HCT116 (cell line): ENCODE data around the gene C14orf93. TPM values are rescaled to one million over a fixed set of nuclear protein-coding genes. Genes with fewer than 3 reads are reported as not detected.
A peak's percentile ranks its signal among the peaks of the same experiment; 100 is the strongest.

Source experiments
- ATAC-seq: fragments of 200-7000 bp; cut with Tn5 transposase; 2 replicates; pipeline ENCODE4 v1.9.1; 2020; ENCODE audit warnings: mild to moderate bottlenecking, moderate library complexity
- BruUV-seq: library from RNA; stranded (reverse); fragments of 400-500 nt; replicated peaks from 2 replicates; lab custom pipeline; 2021; lab: Mats Ljungman, UMichigan
- CTCF ChIA-PET: fragments of 300-600 bp; sonication (Branson Sonifier 250); formaldehyde crosslinking; loops from one replicate; lab custom pipeline; 2021; ENCODE audit warnings: antibody characterized with exemption; lab: Charles Lee
- POLR2A ChIA-PET: fragments of 300-600, 350-600 bp; sonication (Branson Sonifier 250); formaldehyde crosslinking; loops from one replicate; lab custom pipeline; 2021; ENCODE audit warnings: antibody characterized with exemption; lab: Charles Lee
- RAD21 ChIA-PET, 2 experiments: fragments of 300-600 bp; sonication (Branson Sonifier 250); formaldehyde crosslinking; loops; one replicate each; lab custom pipeline; 2023; ENCODE audit warnings: low total read pairs in 2 of 2; ENCODE audit not compliant: uncharacterized antibody in 2 of 2, unreplicated experiment in 2 of 2, low non-redundant PET in 1 of 2; lab: Charles Lee
- DNase-seq: peaks from one replicate; pipeline ENCODE4 v3.0.0-alpha.2; 2010; ENCODE audit warnings: low read depth, low spot score
- H2AFZ ChIP-seq: fragments of 200-600 bp; shearing (Covaris generic), sonication (generic); 2 replicates; pipeline ENCODE4 v1.6.1; 2017; ENCODE audit warnings: low read depth, mixed run types, mixed read lengths, antibody characterized with exemption, low read length; ENCODE audit not compliant: poor library complexity, severe bottlenecking
- H3K27ac ChIP-seq: 2 replicates; pipeline ENCODE4 v1.5.1; 2012; ENCODE audit warnings: low read depth, low read length
- H3K27me3 ChIP-seq: fragments of 200-600 bp; sonication (generic); 2 replicates; pipeline ENCODE4 v1.6.1; 2016; ENCODE audit warnings: mixed run types, low read length, mixed read lengths; ENCODE audit not compliant: insufficient read depth
- H3K36me3 ChIP-seq, 2 experiments: fragments of 200-500 bp in 1 of 2; fragments of 200-600 bp in 1 of 2; sonication (Bioruptor generic) in 1 of 2; sonication (generic) in 1 of 2; 2 replicates each; pipeline versions ENCODE4 v1.5.1 to v1.6.1; 2014 to 2016; ENCODE audit warnings: low read length in 2 of 2, inconsistent platforms in 1 of 2, mixed read lengths in 1 of 2, mixed run types in 1 of 2; ENCODE audit not compliant: insufficient read depth in 2 of 2, control insufficient read depth in 1 of 2
- H3K4me1 ChIP-seq, 2 experiments: fragments of 200-600 bp in 1 of 2; sonication (generic) in 1 of 2; 2 replicates each; pipeline versions ENCODE4 v1.5.1 to v1.6.1; 2012 to 2017; ENCODE audit warnings: low read length in 2 of 2, inconsistent platforms in 1 of 2, mild to moderate bottlenecking in 1 of 2, mixed read lengths in 1 of 2, mixed run types in 1 of 2, moderate library complexity in 1 of 2; ENCODE audit not compliant: insufficient read depth in 2 of 2, control insufficient read depth in 1 of 2
- H3K4me2 ChIP-seq: fragments of 200-600 bp; sonication (generic); 2 replicates; pipeline ENCODE4 v1.6.1; 2017; ENCODE audit warnings: mixed run types, low read length, mixed read lengths
- H3K4me3 ChIP-seq, 2 experiments: fragments of 200-600 bp in 1 of 2; sonication (generic) in 1 of 2; replicated peaks in 1 of 2; 2 replicates each; pipeline ENCODE4 v1.5.1; 2011 to 2016; ENCODE audit warnings: low read length in 2 of 2, control low read depth in 1 of 2, low read depth in 1 of 2, mild to moderate bottlenecking in 1 of 2, mixed read lengths in 1 of 2, mixed run types in 1 of 2
- H3K79me2 ChIP-seq: fragments of 200-600 bp; sonication (generic); 2 replicates; pipeline ENCODE4 v1.6.1; 2017; ENCODE audit warnings: mild to moderate bottlenecking, mixed run types, low read length, moderate library complexity, mixed read lengths; ENCODE audit not compliant: insufficient read depth
- H3K9ac ChIP-seq: fragments of 200-600 bp; sonication (generic); 2 replicates; pipeline ENCODE4 v1.6.1; 2016; ENCODE audit warnings: low read length, mixed read lengths
- H3K9me2 ChIP-seq: fragments of 200-600 bp; sonication (generic), shearing (Covaris generic); 2 replicates; pipeline ENCODE4 v1.6.1; 2017; ENCODE audit warnings: mixed run types, mild to moderate bottlenecking, moderate library complexity; ENCODE audit not compliant: insufficient read depth
- H3K9me3 ChIP-seq, 2 experiments: fragments of 200-500 bp in 1 of 2; fragments of 200-600 bp in 1 of 2; sonication (Bioruptor generic) in 1 of 2; sonication (generic) in 1 of 2; 2 replicates each; pipeline ENCODE4 v1.6.1; 2014 to 2017; ENCODE audit warnings: low read length in 2 of 2, mixed read lengths in 2 of 2, inconsistent platforms in 1 of 2, low read depth in 1 of 2, mild to moderate bottlenecking in 1 of 2, mixed run types in 1 of 2, moderate library complexity in 1 of 2; ENCODE audit not compliant: control insufficient read depth in 1 of 2, insufficient read depth in 1 of 2
- H4K20me1 ChIP-seq: fragments of 200-600 bp; sonication (generic), shearing (Covaris generic); 2 replicates; pipeline ENCODE4 v1.6.1; 2017; ENCODE audit warnings: mixed run types, mild to moderate bottlenecking, moderate library complexity; ENCODE audit not compliant: insufficient read depth
- CBX3 ChIP-seq: IDR thresholded peaks from 2 replicates; pipeline ENCODE4 v1.6.1; 2012; ENCODE audit warnings: low read depth
- EGR1 ChIP-seq: IDR thresholded peaks from 2 replicates; pipeline ENCODE4 v1.6.1; 2012; ENCODE audit warnings: low read depth
- EZH2 ChIP-seq: fragments of 200-600 bp; sonication (generic); IDR thresholded peaks from 2 replicates; pipeline ENCODE4 v1.6.1; 2017; ENCODE audit warnings: antibody characterized with exemption, mixed run types
- EZH2phosphoT487 ChIP-seq: fragments of 200-600 bp; IDR thresholded peaks from 2 replicates; pipeline ENCODE4 v1.6.1; 2018; ENCODE audit warnings: antibody characterized with exemption, borderline replicate concordance
- JUND ChIP-seq: IDR thresholded peaks from 2 replicates; pipeline ENCODE4 v1.6.1; 2012
- POLR2A ChIP-seq: IDR thresholded peaks from 2 replicates; pipeline ENCODE4 v1.7.0; 2011; ENCODE audit warnings: borderline replicate concordance; ENCODE audit not compliant: insufficient read depth, insufficient read length; ENCODE audit errors: extremely low read depth
- POLR2AphosphoS5 ChIP-seq: IDR thresholded peaks from 2 replicates; pipeline ENCODE4 v1.6.1; 2011; ENCODE audit warnings: mild to moderate bottlenecking, low read depth, low read length, moderate library complexity
- RAD21 ChIP-seq: IDR thresholded peaks from 2 replicates; pipeline ENCODE4 v1.6.1; 2012; ENCODE audit warnings: low read depth, mild to moderate bottlenecking
- SIN3A ChIP-seq: IDR thresholded peaks from 2 replicates; pipeline ENCODE4 v1.6.1; 2012; ENCODE audit warnings: low read depth
- SP1 ChIP-seq: IDR thresholded peaks from 2 replicates; pipeline ENCODE4 v1.6.1; 2012; ENCODE audit warnings: low read depth
- SRF ChIP-seq: IDR thresholded peaks from 2 replicates; pipeline ENCODE4 v1.6.1; 2012; ENCODE audit warnings: low read depth
- YY1 ChIP-seq: IDR thresholded peaks from 2 replicates; pipeline ENCODE4 v1.6.1; 2011; ENCODE audit warnings: low read length, low read depth, moderate library complexity, mild to moderate bottlenecking; ENCODE audit not compliant: insufficient replicate concordance; ENCODE audit errors: extremely low read depth
- ZFX ChIP-seq: fragments of 450-650 bp; IDR thresholded peaks from 2 replicates; pipeline ENCODE4 v1.6.1; 2017
- ZNF274 ChIP-seq: fragments of 200-500 bp; sonication (Bioruptor generic); IDR thresholded peaks from 2 replicates; pipeline ENCODE4 v1.6.1; 2014; ENCODE audit warnings: mild to moderate bottlenecking, low read depth, low read length, inconsistent platforms
- intact Hi-C: fragments of 100-400 bp; cut with micrococcal nuclease; formaldehyde crosslinking; loops from 2 replicates; pipeline ENCODE4 v1.10.0; 2022
- total RNA-seq: library from RNA; stranded (reverse); gene quantifications from one replicate; pipeline ENCODE4 v1.2.1, GENCODE V29; 2021; ENCODE audit not compliant: unreplicated experiment
- TF ChIP-seq, protein P1 (sequence below), 3 experiments: fragments of 200-600 bp in 1 of 3; sonication (generic) in 1 of 3; IDR thresholded peaks in 2 of 3; conservative IDR thresholded peaks in 1 of 3; 2 replicates each; pipeline ENCODE4 v1.5.1; 2012 to 2017; ENCODE audit warnings: low read depth in 2 of 3, low read length in 2 of 3, antibody characterized with exemption in 1 of 3, borderline replicate concordance in 1 of 3, control low read depth in 1 of 3, mild to moderate bottlenecking in 1 of 3, mixed read lengths in 1 of 3, mixed run types in 1 of 3, moderate library complexity in 1 of 3; ENCODE audit not compliant: insufficient read depth in 1 of 3
- TF ChIP-seq, protein P2 (sequence below): IDR thresholded peaks from 2 replicates; pipeline ENCODE4 v1.6.1; 2012

Gene C14orf93
- total RNA-seq, 1 experiment from 2014 or later, result 13.7 TPM

GRCh38 chr14:23009483-23009938 lies 432 bp downstream of the C14orf93 start:
- Histone ChIP-seq H3K9me2 (no peaks in the 10 kb centered on the region), H4K20me1 (no peaks in the 10 kb centered on the region), H3K79me2 (no peaks in the 10 kb centered on the region), H3K36me3 (no peaks in the 10 kb centered on the region), H3K9ac (peak overlapping the region; percentile 69), H3K27me3 (no peaks in the 10 kb centered on the region), H3K4me1 (peaks cover 26 to 63% of the 10 kb centered on the region in 2 experiments), H3K4me2 (peak overlapping the region; percentile 72), H3K4me3 (peak overlapping the region; percentile 42 to 57), H2AFZ (peak overlapping the region; percentile 54), H3K27ac (peak overlapping the region; percentile 87), H3K9me3 (no peaks in the 10 kb centered on the region)
- POLR2A ChIA-PET, result no interaction called here
- RAD21 ChIA-PET, result no interaction called here
- intact Hi-C loops, result loop anchor here (5.0 kb wide), 1 partner anchor 48 kb away; the partner anchor contains the start of gene CDH24
- CTCF ChIA-PET, result interaction anchor here (0.6 to 0.7 kb wide), 2 partner anchors 14 to 48 kb away, joined by 3 read pairs; no protein-coding TSS in a partner anchor
- no peak for DNase-seq
- TF ChIP-seq POLR2A, result peak; percentile 26
- TF ChIP-seq CBX3, result no peak
- no peak for ATAC-seq
- TSS peak; percentile 87 for BruUV-seq

GRCh38 chr14:23008831-23009230 lies 1.1 kb downstream of the C14orf93 start:
- Histone ChIP-seq H3K36me3 (no peaks in the 10 kb centered on the region), H3K9me2 (no peaks in the 10 kb centered on the region), H4K20me1 (no peaks in the 10 kb centered on the region), H3K9ac (peak overlapping the region; percentile 69; the same call in 1 of the 2 replicates), H3K79me2 (no peaks in the 10 kb centered on the region), H3K4me1 (peaks cover 26 to 67% of the 10 kb centered on the region in 2 experiments), H3K27me3 (no peaks in the 10 kb centered on the region), H3K9me3 (no peaks in the 10 kb centered on the region), H3K4me3 (peak overlapping the region in 1 of 2 experiments; percentile 57; a peak in 2 of 4 replicates), H2AFZ (no peak overlapping the region), H3K27ac (peak overlapping the region; percentile 87; the same call in 1 of the 2 replicates), H3K4me2 (peak overlapping the region; percentile 72)
- ATAC-seq, result no peak
- RAD21 ChIA-PET, result no interaction called here
- CTCF ChIA-PET, result interaction anchor here (0.6 to 3.6 kb wide), 4 partner anchors 15 to 49 kb away, joined by 3 to 39 read pairs (median 3); no protein-coding TSS in a partner anchor
- TF ChIP-seq SP1, result no peak
- TF ChIP-seq ZNF274, result no peak
- TF ChIP-seq EGR1, result no peak
- TF ChIP-seq SRF, result no peak
- TF ChIP-seq YY1, result no peak
- TF ChIP-seq, protein P1, sequence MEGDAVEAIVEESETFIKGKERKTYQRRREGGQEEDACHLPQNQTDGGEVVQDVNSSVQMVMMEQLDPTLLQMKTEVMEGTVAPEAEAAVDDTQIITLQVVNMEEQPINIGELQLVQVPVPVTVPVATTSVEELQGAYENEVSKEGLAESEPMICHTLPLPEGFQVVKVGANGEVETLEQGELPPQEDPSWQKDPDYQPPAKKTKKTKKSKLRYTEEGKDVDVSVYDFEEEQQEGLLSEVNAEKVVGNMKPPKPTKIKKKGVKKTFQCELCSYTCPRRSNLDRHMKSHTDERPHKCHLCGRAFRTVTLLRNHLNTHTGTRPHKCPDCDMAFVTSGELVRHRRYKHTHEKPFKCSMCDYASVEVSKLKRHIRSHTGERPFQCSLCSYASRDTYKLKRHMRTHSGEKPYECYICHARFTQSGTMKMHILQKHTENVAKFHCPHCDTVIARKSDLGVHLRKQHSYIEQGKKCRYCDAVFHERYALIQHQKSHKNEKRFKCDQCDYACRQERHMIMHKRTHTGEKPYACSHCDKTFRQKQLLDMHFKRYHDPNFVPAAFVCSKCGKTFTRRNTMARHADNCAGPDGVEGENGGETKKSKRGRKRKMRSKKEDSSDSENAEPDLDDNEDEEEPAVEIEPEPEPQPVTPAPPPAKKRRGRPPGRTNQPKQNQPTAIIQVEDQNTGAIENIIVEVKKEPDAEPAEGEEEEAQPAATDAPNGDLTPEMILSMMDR (IDR thresholded peaks at IDR 0.05 in 2 of 3, conservative IDR thresholded peaks at IDR 0.05 in 1 of 3; ENCODE audit: borderline replicate concordance in 1 of 3, insufficient read depth in 1 of 3, low read depth in 2 of 3, low read length in 2 of 3), result no peak
- no peak for TF ChIP-seq EZH2phosphoT487
- TF ChIP-seq JUND, result no peak
- TF ChIP-seq SIN3A, result no peak
- no peak for TF ChIP-seq RAD21
- TF ChIP-seq, protein P2, sequence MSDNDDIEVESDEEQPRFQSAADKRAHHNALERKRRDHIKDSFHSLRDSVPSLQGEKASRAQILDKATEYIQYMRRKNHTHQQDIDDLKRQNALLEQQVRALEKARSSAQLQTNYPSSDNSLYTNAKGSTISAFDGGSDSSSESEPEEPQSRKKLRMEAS, result no peak
- no peak for TF ChIP-seq POLR2AphosphoS5
- no peak for TF ChIP-seq EZH2
- no peak for TF ChIP-seq CBX3
- TF ChIP-seq ZFX, result no peak
- TF ChIP-seq POLR2A, result no peak
- POLR2A ChIA-PET, result interaction anchor here (1.1 kb wide), 1 partner anchor 14 kb away, joined by 3 read pairs; no protein-coding TSS in a partner anchor
- no TSS peak for BruUV-seq
- intact Hi-C loops, result loop anchor here (5.0 kb wide), 1 partner anchor 48 kb away; the partner anchor contains the start of gene CDH24
- DNase-seq, result no peak
